GM23248 (cell line): Measurements from ENCODE around the gene COX7B2.

Experiments used
- EZH2 ChIP-seq: fragments of 200-600 bp; sonication (generic); IDR thresholded peaks from 2 replicates; pipeline ENCODE4 v1.6.1; 2018; ENCODE audit warnings: antibody characterized with exemption, mild to moderate bottlenecking; ENCODE audit not compliant: insufficient read depth, poor library complexity, severe bottlenecking
- EZH2phosphoT487 ChIP-seq: fragments of 200-600 bp; sonication (generic); IDR thresholded peaks from 2 replicates; pipeline ENCODE4 v1.6.1; 2018; ENCODE audit warnings: antibody characterized with exemption, moderate library complexity, mild to moderate bottlenecking, low read depth; ENCODE audit not compliant: insufficient read depth

DNA sequence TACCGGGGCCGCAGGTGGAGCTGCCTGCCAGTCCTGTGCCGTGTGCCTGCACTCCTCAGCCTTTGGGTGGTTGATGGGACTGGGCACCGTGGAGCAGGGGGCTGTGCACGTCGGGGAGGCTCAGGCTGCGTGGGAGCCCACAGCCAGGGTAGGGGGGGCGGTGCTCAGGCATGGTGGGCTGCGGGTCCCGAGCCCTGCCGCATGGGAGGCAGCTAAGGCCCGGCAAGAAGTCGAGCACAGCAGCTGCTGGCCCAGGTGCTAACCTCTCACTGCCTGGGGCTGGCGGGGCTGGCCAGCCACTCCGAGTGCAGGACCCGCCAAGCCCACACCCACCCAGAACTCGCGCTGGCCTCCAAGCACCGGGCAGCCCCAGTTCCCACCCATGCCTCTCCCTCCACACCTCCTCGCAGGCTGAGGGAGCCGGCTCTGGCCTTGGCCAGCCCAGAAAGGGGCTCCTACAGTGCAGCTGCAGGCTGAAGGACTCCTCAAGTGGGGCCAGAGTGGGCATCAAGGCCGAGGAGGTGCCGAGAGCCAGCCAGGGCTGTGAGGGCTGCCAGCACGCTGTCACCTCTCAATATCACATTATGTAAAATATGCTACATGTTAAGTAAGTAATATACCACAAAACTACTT lies 104.1 kb downstream of the COX7B2 start:
- TF ChIP-seq EZH2 (no peak), EZH2phosphoT487 (no peak)
